ENCODE measurements around the gene MYH6. TPM values are rescaled to one million over a fixed set of nuclear protein-coding genes. Genes with fewer than 3 reads are reported as not detected.

Gene MYH6
- total RNA-seq, 1 donor from 2014 or later, result 2.6 TPM

GRCh38 chr14:23339506-23340268 lies 68.4 kb downstream of the MYH6 start:
- DNase-seq (ENCODE audit: low read depth), result no peak

DNA sequence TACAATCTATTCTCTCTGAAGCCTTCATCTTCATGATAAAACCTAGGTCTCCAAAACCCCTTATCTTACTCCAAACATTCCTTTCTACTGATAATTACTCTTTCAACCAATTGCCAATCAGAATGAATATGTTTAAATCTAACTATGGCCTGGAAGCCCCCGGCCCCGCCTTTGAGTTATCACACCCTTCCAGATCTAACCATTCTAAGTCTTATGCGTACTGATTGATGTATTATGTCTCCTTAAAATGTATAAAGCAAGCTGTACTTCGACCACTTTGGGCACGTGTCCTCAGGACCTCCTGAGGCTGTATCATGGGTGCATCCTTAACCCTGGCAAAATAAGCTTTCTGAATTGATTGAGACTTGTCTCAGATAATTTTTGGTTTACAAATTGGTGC lies 72.5 kb downstream of the MYH6 start:
- no peak for DNase-seq (ENCODE audit: low read depth)

MicroRNAs within 50 kb of the gene (microRNA counts, 767-probe panel; counts per million panel counts)
- microRNA hsa-miR-208a, result not detected
- not detected for microRNA hsa-miR-208b

Small RNA genes within 50 kb of the gene (microRNA-seq; reads per million reads assigned to microRNA genes)
- gene MIR208A, result 76.9 reads per million, percentile 52 among the genes with 10 or more reads in this experiment
- gene MIR208B, result 815 reads per million, percentile 79 among the genes with 10 or more reads in this experiment

Other genes with a start within 250 kb of the MYH6 start
- gene SLC7A8, start 224.6 kb downstream of the MYH6 start, total RNA-seq, result 1.7 and 4.8 TPM in 2 replicates
- not detected in 2 replicates for gene RNF212B, start 170.3 kb downstream of the MYH6 start, total RNA-seq
- gene HOMEZ, start 122.1 kb downstream of the MYH6 start, total RNA-seq, result 7.1 and 8.7 TPM in 2 replicates
- gene PPP1R3E, start 105.4 kb downstream of the MYH6 start, total RNA-seq, result 6.1 and 8.1 TPM in 2 replicates
- gene BCL2L2, start 101.4 kb downstream of the MYH6 start, total RNA-seq, result 19.4 and 22.0 TPM in 2 replicates
- gene PABPN1, start 86.8 kb downstream of the MYH6 start, total RNA-seq, result 90.2 and 90.5 TPM in 2 replicates
- gene SLC22A17, start 55.4 kb downstream of the MYH6 start, total RNA-seq, result 9.6 and 11.1 TPM in 2 replicates
- gene EFS, start 43.1 kb downstream of the MYH6 start, total RNA-seq, result not detected in 2 replicates
- not detected in 2 replicates for gene IL25, start 35.5 kb downstream of the MYH6 start, total RNA-seq
- not detected in 2 replicates for gene CMTM5, start 31.2 kb downstream of the MYH6 start, total RNA-seq
- 155 and 258 TPM in 2 replicates for gene MYH7, start 27.4 kb upstream of the MYH6 start, total RNA-seq
- gene NGDN, start 61.4 kb upstream of the MYH6 start, total RNA-seq, result 34.3 and 39.5 TPM in 2 replicates
- 0.05 and 0.31 TPM in 2 replicates for gene ZFHX2, start 143.5 kb upstream of the MYH6 start, total RNA-seq
- gene THTPA, start 148.0 kb upstream of the MYH6 start, total RNA-seq, result 31.6 and 42.1 TPM in 2 replicates
- 10.0 and 10.2 TPM in 2 replicates for gene AP1G2, start 159.5 kb upstream of the MYH6 start, total RNA-seq
- gene JPH4, start 170.5 kb upstream of the MYH6 start, total RNA-seq, result not detected in 2 replicates
- 0.19 and 1.2 TPM in 2 replicates for gene DHRS2, start 228.1 kb upstream of the MYH6 start, total RNA-seq